GM21367 (cell line): ENCODE results near the gene TBX6.
"Not testable (repeated sequence)": the region's sequence is repeated elsewhere in the genome, so short reads cannot be mapped to it uniquely, and the experiment has no call there.

Experiments used
- ATAC-seq: cut with Tn5 transposase; IDR thresholded peaks from one replicate; pipeline ENCODE4 v1.9.1; 2021; ENCODE audit not compliant: unreplicated experiment

Gene TBX6

DNA sequence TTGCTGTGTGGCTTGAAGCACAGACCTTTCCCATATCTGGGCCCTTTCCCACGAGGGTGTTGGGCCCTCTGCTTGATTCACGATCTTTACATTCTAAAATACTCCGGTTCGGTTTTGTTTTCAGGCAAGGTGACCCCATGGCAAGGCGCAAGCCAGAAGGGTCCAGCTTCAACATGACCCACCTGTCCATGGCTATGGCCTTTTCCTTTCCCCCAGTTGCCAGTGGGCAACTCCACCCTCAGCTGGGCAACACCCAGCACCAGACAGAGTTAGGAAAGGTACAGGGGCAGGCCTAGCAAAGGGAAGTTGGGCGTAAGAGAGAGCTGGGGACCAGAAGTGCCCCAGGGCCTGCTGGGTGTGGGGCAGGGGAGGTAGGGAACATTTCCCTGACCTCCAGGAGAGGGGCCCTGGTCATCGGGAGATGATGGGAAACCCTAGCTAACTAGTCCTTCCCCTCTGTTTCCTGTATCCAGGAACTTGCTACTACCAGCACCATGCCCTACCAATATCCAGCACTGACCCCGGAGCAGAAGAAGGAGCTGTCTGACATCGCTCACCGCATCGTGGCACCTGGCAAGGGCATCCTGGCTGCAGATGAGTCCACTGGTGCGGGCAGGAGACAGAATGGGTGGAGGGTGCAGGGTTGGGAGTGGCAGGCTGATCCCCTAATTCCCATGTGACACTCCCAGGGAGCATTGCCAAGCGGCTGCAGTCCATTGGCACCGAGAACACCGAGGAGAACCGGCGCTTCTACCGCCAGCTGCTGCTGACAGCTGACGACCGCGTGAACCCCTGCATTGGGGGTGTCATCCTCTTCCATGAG lies 24.8 kb downstream of the TBX6 start:
- no peak for ATAC-seq

DNA sequence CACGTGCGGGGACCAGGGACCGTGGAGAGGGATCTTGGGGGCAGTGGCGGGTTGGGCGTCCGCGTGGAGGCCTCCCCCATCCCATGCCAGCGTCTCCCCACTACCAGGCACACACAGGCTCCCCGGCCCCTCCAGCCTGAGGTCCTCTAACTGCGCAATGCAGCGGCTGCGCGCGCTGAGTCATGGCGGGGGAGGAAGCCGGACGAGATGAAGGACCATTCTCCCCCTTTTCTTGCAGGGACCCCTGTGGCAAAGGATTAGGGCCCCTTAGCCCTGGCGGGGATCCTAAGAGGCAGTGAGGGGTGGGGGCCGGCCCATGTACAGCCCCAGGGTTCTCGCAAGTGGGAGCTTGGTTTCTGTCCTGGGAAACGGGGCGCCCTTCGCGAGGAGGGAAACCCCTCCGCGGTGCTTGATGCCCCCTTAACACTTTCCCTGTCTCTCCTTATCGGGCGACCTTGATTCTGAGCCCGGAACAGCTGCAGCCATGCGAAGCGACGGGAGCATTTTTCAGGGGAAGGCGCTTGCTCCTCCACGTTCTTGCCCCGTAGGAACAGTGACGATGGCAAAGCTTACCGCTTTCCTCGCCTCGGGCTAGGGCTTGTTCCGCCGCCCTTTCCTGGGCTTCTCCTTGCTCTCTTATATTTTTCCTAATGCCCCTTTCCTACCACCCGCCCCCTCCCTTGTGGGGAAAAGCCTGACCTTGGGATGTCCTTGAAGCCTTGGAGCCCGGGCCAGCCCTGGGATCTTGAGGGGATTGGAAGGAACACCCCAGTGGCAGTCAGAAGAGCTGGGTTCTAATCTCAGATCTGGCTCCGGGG lies 25.6 kb downstream of the TBX6 start:
- no peak for ATAC-seq

DNA sequence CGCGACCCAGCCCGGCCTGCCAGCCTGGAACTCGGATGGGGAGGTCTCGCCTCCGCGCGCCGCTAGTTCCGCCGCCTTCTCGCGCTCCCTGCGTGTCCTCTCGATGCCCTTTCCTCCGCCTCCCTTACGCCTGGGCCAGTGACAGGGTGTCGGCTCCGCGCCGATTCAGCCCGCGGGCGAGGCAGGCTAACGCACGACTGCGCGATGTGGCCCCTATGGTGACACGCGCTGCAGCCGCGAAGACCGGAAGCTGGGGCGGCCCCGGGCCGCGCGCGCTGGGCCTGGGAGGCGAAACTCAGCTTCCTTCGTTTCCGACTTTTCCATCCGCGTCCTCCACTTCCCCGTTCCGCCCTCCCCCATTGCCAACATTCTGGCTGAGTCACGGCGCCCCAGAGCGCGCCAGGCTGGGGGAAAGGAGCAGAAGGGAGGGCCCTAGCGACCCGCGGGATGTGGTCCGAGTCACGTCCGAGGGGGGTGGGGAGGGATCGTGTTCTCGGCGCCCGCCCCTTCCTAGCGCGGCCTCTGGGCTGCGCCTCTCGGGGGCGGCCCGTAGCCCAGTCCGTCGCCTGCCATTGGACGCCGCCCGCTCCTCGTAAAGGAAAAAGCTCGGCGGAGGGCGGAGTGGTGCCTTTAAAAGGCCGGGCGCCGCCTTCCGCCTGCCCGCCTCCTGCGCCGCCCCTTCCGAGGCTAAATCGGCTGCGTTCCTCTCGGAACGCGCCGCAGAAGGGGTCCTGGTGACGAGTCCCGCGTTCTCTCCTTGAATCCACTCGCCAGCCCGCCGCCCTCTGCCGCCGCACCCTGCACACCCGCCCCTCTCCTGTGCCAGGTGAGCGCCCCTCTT lies 26.4 kb downstream of the TBX6 start, which contains the start of gene ALDOA:
ALDOA (plus strand) TSS at position 659 of the 841 bp plus-strand sequence. CDS start 1,138 bp downstream, outside the sequence.
- ATAC-seq = peak; percentile 60

DNA sequence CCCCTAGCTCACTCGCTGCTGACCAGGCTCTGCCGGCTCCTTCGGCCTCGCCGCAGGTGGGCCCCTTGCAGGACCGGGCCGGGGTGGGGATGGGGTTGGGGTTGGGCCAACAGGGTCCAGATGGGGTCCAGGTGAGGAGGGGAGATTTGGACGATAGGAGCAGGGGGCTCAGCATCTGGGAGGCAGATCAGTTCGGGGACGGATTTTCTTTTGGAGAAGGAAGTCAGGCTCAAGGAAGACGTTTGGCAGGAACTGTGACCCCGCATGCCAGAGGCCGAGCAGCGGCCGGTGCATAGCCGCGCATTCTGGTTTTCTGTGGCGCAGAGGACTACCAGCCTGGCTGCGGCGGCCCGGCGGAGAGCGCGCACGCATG lies 27.0 kb downstream of the TBX6 start:
- ATAC-seq = no peak

DNA sequence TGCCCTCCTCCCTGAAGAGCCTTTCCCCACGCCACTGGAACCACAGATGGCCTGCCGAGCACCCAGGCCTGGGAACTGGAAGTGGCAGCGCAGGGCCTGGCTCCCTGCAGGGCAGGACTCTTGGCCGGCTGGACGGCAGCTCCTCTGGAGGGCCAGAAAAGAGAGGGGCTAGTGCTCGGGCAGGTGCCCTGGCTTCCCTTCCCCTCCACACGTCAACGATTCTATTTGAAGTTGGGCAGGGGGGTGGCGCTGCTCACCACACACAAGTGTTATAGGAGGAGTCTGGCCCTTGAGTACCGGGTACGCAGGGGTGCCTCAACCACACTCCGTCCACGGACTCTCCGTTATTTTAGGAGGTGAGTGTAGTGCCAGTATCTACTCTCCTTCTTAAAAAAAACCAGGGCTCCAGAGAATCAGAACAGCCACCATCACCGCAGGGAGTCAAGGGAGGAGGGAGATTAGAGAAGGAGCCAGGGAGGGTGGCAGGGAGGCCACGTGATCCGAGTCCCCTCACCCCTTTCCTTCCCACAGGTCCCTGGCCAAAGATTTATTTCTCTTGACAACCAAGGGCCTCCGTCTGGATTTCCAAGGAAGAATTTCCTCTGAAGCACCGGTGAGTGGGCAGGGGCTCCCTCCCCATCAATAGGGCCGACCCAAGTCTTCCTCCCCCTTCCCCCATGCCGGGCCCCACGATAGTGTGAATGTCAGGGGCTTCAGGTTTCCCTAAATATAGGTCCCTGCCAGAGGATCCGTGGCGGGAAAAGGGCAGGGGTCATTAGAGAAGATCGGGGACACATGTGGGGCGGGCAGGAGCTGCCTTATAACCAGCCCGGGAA lies 27.6 kb downstream of the TBX6 start:
- ATAC-seq = no peak

DNA sequence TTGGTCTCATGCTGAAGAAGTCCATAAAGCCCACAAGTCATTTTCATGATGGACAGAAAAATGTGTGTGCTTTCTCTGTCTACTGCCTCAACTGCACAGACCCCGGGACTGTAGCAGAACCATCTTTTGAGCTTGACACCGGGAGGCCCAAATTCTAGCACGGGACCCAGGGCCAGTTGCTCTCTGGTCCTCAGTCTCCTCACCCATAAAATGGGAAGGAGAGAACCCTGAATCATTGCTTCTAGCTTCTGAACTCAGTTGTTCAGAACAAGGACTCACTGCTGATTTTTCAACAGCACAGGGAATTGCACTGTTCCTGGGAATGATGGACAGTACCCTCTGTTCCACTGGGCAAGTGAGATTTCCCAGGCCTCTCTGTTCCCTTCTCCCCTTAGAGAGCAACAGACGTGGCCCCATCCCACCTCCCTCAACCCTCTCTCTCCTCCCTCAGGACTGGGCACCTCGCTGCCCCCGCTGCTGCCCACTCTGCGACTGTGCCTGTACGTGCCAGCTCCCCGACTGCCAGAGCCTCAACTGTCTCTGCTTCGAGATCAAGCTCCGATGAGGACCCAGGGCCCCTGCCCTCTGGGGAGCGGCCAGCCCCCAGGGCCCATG lies 28.3 kb downstream of the TBX6 start:
- no peak for ATAC-seq

DNA sequence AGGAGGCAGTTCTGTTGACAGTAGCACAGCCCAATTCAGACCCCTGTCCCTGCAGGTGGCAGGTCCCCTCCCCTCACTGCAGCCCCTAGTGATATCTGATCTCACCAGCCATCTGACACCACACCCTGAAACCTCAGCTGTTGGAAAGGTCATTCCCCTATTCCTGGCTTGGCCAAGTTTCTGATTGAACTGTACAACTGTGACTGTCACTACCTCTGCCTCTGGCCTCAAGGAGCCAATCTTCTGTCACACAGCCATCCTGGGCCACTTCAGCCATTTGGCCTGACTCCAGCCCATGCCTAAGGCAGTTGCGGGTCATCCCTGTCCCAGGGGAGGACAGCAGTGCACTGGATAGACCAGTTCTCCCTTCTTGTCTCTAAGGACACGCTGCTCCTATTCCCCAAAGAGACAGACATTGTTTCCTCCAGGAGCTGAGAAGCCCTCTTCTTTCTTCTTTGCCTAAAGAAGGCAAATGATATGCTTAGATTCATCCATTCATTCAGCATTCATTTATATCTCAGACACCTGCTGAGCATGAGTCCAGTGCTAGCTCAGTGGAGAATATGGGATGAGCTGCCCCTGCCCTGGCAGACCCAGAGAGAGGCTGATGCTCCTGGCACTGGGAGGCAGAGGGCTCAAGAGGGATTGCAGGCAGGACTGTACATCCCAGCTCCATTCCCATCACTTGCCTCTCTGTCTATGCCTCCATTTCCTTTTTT lies 30.7 kb downstream of the TBX6 start:
- no peak for ATAC-seq

DNA sequence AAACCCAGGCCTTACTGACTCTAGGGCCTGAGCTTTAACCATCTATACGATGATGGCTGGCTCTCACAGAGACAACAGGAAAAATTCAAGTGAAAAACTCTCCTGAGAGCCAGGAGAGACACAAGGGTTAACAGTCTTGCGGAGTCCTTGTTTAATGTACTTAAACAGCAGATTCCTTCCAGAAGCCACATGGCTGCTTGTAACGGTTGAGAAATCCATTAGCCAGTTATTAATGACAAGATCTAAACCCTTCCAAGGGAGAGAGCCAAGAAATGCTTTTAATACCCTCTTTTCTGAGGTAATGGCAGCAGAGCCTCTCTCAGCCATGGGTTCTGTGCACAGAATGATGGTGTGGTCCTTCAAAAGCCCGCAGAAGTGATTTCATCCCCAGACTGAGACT lies 31.4 kb downstream of the TBX6 start:
- ATAC-seq = no peak

DNA sequence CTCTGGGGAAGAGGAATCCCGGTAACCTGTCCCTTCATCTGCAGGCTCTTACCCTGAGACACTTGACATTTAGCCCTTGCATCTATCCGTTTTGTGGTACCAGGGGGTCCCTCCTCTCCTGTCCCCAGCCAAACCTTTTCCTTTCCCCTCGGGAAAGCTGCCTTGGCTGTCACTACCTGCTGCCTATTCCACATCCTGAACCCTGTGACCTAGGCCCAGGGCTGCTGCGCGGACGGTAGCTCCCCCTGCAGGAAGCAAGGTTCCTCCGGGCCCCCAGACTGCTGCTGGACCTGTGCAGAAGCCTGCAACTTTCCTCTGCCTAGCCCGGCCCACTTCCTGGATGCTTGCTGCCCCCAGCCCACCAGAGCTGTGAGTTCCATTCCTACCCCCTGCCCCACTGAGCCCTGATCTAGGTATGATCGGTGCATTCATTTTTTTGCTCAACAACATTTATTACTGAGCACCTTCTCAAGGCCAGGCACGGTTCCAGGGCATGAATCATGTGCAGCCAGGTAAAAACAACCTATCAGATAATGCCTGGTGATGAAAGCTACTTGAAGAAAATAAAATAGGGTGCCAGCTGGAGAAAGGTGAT lies 36.7 kb downstream of the TBX6 start:
- ATAC-seq = no peak

DNA sequence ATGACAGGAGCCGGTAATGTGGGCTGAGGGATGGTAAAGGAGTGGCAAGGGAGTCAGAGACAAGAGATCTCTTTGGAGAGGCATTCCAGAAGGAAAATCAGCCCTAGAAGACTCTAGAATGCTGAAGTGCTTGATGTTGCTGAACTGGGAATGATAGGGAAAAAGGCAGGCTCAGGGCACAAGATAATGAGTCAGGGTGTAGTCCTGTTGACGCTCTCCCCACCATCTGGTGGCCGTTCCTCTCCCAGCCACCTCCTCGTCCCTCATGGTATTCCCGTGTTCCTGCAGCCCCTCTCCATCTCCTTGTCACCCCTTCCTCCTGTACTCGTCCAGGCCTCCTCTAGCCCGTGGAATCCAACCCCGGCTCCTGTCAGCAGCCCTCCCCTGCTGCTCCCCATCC lies 37.3 kb downstream of the TBX6 start:
- no peak for ATAC-seq

DNA sequence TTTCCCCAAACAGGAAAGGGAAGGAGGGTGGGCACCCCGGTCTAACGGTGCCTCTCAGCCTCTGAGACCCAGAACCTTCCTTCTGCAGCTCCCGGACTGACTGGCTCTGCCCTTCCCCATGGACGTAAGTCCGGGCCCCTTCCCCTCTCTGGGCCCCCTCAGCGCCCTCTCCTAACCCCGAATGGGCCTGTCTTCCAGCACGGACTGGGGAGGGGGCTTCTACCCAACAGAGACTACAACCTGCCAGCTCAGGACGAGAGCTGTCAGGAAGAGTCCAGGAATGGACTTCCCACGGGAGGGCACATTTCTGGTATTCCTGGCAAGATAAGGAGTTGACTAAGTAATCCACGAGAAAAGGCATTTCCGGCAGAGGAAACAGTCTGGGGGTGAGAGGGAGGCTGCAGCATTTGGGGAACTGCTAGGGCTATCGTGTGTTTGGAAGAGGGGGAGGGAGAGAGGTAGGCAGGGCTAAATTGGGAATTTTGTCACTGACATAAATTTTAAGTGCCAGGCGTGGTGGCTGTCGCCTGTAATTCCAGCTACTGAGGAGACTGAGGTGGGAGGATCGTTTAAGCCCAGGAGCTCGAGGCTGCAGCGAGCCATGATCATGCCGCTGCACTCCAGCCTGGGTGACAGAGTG lies 38.2 kb downstream of the TBX6 start:
- ATAC-seq = no peak

DNA sequence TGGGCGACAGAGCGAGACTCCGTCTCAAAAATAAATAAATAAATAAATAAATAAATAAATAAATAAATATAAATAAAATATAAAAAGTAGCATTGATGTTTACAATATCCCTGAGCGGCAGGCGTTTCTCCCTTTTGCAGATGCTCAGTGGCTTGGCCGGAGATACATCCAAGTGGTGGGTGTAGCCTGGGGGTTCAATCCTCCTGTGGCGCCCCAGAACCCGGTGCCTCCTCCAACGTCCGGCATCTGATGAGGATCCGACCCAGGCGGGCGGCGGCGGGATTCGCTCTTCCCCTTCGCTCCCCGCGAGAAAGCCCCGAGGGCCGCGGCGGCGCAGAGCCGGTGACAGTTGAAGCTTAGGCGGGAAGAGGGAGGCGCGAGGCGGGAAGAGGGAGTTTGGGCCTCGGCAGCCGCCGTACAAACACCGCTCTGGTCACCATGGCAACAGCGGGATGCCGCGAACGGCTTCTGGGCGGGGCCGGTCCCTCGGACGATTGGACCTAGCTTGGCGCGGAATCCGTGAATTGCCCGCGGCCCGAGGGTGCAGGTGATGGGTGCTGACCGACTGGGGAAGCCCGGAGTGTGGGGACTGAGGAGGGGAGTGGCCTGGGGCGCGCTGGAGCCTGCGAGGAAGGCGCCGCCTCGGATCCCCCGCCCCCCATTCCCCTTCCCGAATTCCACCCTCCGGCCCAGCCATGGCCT lies 38.9 kb downstream of the TBX6 start:
- ATAC-seq = no peak

DNA sequence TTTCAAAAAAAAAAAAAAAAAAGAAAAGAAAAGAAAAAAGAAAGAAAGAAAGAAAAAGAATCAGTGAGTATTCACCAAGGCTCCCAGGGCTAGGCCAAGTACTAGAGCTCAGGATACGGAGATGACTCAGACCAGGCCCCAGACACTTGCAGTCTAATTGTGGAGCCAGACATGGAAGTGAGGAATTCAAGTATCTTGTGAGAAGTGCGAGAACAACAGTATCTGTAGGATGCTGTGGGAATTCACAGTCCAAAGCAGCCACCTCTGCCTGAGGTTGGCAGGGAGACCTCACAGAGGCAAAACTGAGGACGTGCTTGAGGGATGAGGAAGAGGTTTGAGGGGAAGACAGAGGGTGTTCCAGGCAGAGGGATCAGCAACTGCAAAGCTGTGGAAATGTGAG lies 40.2 kb downstream of the TBX6 start:
- no peak for ATAC-seq

DNA sequence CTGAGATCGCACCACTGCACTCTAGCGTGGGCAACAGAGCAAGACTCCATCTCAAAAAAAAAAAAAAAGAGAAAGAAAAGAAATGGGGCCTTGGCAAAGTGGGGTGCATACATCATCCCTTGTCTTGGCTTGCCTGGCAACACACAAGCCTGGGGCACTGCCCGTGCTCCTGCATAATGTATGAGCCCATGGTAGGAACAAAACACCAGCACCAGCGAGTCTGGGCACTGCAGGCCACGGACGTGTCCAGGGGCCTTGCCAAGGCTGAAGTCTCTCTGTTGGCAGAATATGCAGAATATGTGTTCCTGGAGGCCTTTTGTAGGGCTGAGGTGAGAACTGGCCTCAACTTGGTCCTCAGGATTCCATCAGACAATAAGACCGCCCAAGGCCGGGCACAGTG lies 41.9 kb downstream of the TBX6 start:
- ATAC-seq = no peak

DNA sequence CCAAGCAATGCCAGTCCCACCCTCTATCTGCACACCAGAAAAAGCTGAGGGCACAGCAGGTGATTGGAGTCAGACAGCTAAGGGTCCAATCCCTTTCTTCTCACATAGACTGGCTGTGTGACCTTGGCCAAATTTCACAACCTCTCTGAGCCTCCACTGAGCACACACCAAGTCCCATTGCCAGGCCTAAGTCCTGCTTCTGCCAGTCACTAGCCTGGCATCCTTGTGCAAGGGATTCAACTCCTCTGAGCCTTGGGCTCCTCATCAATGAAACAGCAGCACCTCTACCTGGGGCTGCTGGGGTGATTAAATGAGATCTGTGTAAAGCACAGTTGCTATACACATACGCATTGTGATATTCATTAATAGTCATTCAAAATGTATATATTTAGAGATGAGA lies 45.1 kb downstream of the TBX6 start:
- ATAC-seq = no peak

DNA sequence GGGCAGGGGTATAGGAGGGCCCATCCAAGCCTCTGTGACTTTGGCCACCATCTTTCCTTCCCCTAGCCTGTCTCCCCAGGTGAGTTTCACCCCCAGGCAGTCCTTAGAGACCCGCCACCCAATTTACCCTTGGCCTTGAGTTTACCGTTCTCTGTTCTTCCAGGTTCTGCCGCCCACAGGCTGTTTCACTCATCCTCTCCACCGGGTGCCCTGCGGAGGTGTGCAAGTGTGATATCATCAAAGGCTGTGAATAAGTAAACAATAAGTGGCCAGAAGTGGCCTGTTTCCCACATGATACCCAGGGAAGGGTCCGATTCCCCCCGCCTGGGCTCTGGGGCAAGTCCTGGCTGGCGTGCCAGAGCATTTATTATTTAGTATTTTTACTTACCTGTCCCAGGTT lies 45.5 kb downstream of the TBX6 start:
- ATAC-seq = no peak

DNA sequence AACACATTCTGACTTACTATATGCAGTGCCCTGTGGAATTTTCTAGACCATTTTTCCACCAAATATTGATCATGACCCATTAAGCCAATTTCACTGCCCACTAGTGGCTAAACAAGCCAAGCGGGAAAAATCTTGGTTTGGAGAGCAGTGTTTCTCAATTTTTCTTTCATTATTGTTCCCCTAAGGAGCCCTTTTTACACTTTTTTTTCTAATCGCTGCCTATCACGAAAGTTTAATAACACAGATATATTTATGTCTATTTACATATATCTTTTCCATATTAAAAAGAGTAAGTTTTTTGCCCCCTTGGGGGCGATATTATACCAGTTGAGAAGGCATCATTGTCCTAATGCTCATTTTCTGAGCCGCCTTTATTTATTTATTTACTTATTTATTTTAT lies 49.9 kb downstream of the TBX6 start:
- no peak for ATAC-seq

DNA sequence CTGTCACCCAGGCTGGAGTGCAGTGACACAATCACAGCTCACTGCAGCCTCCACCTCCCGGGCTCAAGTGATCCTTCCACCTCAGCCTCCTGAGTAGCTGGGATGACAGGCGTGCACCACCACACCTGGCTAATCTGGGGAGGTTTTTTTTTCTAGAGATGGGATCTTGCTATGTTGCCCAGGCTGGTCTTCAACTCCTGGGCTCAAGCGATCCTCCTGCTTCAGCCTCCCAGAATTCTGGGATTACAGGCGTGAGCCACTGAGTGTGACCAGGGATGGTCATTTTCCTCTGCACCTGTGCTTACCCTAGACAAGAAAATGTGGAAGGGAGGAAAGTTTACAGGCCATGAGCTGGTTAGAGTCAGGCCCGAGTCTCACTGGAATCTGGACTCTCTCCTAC lies 51.0 kb downstream of the TBX6 start:
- ATAC-seq = not testable (repeated sequence)
